Transverse colon (tissue), 4 donors: Measurements from ENCODE around the gene GRK4. TPM values are rescaled to one million over a fixed set of nuclear protein-coding genes. Genes with fewer than 3 reads are reported as not detected.

ENCODE experiments used
- DNase-seq: peaks from one replicate; pipeline ENCODE4 v3.0.0-alpha.2; 2019
- H3K27ac ChIP-seq, 4 donors: fragments of 200-600 bp; sonication (generic); 2 replicates each; pipeline ENCODE4 v1.5.1; 2016 to 2018; ENCODE audit warnings: inconsistent platforms in 4 of 4
- H3K27me3 ChIP-seq: fragments of 200-600 bp; sonication (generic); 2 replicates; pipeline ENCODE4 v1.5.1; 2017; ENCODE audit warnings: inconsistent platforms
- H3K36me3 ChIP-seq, 4 donors: fragments of 200-600 bp; sonication (generic); 2 replicates each; pipeline ENCODE4 v1.5.1; 2017 to 2019; ENCODE audit warnings: inconsistent platforms in 4 of 4
- H3K4me1 ChIP-seq, 4 donors: fragments of 200-600 bp; sonication (generic); 2 replicates each; pipeline ENCODE4 v1.5.1; 2017 to 2020; ENCODE audit warnings: inconsistent platforms in 4 of 4
- H3K4me3 ChIP-seq, 4 donors: fragments of 200-600 bp; sonication (generic); 1 replicate in 1 of 4; 2 replicates in 3 of 4; pipeline versions ENCODE4 v1.5.1 to v1.6.1; 2017 to 2019; ENCODE audit warnings: inconsistent platforms in 4 of 4
- H3K9me3 ChIP-seq, 2 donors: fragments of 200-600 bp; sonication (generic); 2 replicates each; pipeline ENCODE4 v1.5.1; 2017 to 2019; ENCODE audit warnings: inconsistent platforms in 2 of 2
- EP300 ChIP-seq: sonication (generic); formaldehyde crosslinking; IDR thresholded peaks from one replicate; pipeline ENCODE4 v1.6.1; 2017; ENCODE audit warnings: antibody characterized with exemption, low read depth
- POLR2A ChIP-seq: fragments of 450-650 bp; IDR thresholded peaks from one replicate; pipeline ENCODE4 v1.6.1; 2016; ENCODE audit warnings: antibody characterized with exemption, mild to moderate bottlenecking, moderate library complexity
- POLR2AphosphoS5 ChIP-seq, 3 donors: sonication (generic); formaldehyde crosslinking; IDR thresholded peaks; one replicate each; pipeline ENCODE4 v1.6.1; 2016; ENCODE audit warnings: antibody characterized with exemption in 3 of 3
- WGBS, 2 donors: methylation state at CpG; one replicate each; pipeline ENCODE4 v1.1.5; 2018; ENCODE audit warnings: low coverage in 1 of 2; 5-methylcytosine and 5-hydroxymethylcytosine counted together
- in situ Hi-C, 4 donors: fragments of 200-750 bp; cut with MboI; loops; one replicate each; pipeline versions ENCODE4 v1.15.0 to v1.15.1; 2017; ENCODE audit warnings: low sequenced_read_pairs in 3 of 4, low pct_ligation_motif_present in 1 of 4, low pct_unique_long_range_greater_than_20kb in 1 of 4
- intact Hi-C: fragments of 100-400 bp; cut with DNase I; formaldehyde crosslinking; loops from one replicate; pipeline ENCODE4 v1.15.1; 2023; ENCODE audit warnings: low total_unique reads
- total RNA-seq, 4 donors: library from RNA; depleted of rRNA; stranded (reverse); fragments of >200 nt; gene quantifications; one replicate each; pipeline ENCODE4 v1.1.0, GENCODE V29; 2016
- TF ChIP-seq, protein P1 (sequence below), 5 experiments: fragments of 200-600 bp in 3 of 5; fragments of 450-650 bp in 2 of 5; sonication (generic) in 3 of 5; IDR thresholded peaks; 1 replicate in 2 of 5; 2 replicates in 3 of 5; pipeline ENCODE4 v1.5.1; 2016 to 2017; ENCODE audit warnings: antibody characterized with exemption in 5 of 5, inconsistent platforms in 3 of 5, mild to moderate bottlenecking in 2 of 5, moderate library complexity in 1 of 5

The GRK4 gene
- total RNA-seq, 4 donors from 2014 or later = 2.5 to 7.9 (median 4.1) TPM

DNA sequence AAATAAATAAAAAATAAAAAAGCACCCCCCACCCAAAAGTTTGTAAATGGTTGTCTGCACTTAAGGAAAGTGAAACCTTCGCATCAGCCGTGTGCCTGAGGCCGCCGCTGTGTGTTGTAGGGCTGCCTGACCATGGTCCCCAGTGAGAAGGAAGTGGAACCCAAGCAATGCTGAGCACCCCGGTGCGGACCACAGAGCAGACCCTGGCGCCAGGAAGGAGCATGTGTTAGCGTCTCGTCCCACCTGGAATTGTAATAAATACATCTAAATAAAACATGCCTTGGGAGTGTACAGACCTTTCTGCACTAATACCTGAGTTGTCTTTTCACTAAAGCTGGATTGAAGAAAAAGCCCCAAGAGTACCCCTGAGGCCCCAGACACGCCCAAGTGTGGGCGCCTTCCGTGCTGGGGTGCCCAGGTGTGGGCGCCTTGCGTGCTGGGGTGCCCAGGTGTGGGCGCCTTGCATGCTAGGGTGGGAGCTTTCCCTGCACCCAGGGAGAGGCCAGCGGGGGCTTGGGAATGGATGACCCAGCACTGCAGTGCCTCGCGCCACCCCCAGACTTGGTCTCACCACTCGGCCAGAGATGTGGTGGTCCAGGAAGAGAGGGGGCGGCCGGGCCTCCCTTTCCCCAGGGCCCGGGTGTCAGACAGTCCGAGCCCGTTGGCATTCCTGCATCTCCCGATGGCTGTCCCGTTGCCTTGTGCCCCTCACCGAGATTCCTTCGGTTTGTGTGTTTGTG lies 77.3 kb downstream of the GRK4 start:
- peak overlapping the region in 3 of 4 donors; percentile 44 to 76 (median 53) for H3K27ac ChIP-seq
- no peak for DNase-seq
- H3K27me3 ChIP-seq = no peaks in the 10 kb centered on the region
- H3K9me3 ChIP-seq = no peaks in the 10 kb centered on the region
- no peak for TF ChIP-seq EP300
- no peak for TF ChIP-seq POLR2AphosphoS5 (IDR thresholded peaks at IDR 0.05)
- TF ChIP-seq POLR2A = no peak
- TF ChIP-seq, protein P1, sequence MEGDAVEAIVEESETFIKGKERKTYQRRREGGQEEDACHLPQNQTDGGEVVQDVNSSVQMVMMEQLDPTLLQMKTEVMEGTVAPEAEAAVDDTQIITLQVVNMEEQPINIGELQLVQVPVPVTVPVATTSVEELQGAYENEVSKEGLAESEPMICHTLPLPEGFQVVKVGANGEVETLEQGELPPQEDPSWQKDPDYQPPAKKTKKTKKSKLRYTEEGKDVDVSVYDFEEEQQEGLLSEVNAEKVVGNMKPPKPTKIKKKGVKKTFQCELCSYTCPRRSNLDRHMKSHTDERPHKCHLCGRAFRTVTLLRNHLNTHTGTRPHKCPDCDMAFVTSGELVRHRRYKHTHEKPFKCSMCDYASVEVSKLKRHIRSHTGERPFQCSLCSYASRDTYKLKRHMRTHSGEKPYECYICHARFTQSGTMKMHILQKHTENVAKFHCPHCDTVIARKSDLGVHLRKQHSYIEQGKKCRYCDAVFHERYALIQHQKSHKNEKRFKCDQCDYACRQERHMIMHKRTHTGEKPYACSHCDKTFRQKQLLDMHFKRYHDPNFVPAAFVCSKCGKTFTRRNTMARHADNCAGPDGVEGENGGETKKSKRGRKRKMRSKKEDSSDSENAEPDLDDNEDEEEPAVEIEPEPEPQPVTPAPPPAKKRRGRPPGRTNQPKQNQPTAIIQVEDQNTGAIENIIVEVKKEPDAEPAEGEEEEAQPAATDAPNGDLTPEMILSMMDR (IDR thresholded peaks at IDR 0.05) = no peak
- intact Hi-C loops (loop anchor here (10.0 kb wide), 1 partner anchor 276 kb away; no protein-coding TSS in a partner anchor), in situ Hi-C loops (no loop called here)
- 74 to 81% methylated on average over 5 to 28 of the region's 28 CpGs for WGBS, 2 donors
- peaks cover 0 to 41% (median 17%) of the 10 kb centered on the region in 4 donors for H3K4me1 ChIP-seq
- H3K36me3 ChIP-seq = no peaks in the 10 kb centered on the region
- peak overlapping the region in 2 of 4 donors; percentile 34 to 50 for H3K4me3 ChIP-seq

DNA sequence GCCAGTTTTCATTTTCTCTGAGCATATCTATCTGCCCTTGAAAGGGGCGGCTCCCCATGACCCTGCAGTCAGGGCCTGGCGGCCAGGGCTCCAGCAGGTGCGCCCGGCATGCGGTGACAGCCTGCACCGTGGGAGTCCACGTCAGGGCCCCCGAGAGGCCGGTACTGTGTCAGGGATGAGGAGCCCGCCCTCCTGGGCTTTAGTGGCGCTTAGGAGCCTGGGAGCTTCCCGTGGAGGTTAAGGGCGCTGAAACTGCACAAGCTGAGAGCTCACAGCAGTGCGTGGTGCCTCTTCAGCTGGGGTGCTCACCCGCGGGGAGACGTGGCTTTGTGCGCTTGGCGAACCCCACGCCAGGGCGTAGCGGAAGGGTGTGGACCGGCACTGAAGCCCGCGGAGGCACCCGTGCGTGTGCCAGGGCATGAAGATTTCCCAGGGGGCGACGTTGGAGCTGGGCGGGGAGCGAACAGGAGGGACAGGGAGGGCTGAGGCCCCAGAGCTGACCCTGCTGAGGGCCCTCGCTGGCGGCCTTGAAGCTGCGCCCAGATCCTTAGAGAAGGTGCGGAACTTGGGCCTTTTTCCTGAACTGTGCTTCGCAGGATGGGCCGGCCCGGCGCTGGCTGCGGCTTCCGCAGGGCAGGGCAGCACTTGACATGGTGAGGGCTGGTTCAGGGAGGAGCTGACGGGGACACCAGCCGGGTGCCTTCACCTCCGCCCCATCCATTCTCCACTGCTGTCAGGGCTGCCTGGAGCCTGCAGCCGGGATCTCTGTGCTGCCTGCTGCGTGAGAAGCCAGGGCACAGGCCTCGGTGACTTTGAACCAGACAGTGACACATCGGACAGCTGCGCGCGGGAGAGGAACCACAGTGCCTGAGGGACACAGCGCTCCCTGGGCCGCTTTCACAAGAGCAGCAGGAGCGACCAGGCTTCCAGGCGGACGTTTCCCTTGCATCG lies 78.1 kb downstream of the GRK4 start:
- H3K4me3 ChIP-seq = peak overlapping the region; percentile 29 to 50 (median 36)
- in situ Hi-C loops = no loop called here
- no peak for TF ChIP-seq EP300
- peak in 2 of 3 donors; percentile 19 to 37 for TF ChIP-seq POLR2AphosphoS5 (IDR thresholded peaks at IDR 0.05)
- TF ChIP-seq, protein P1 (IDR thresholded peaks at IDR 0.05) = no peak
- peak; percentile 35 for TF ChIP-seq POLR2A

DNA sequence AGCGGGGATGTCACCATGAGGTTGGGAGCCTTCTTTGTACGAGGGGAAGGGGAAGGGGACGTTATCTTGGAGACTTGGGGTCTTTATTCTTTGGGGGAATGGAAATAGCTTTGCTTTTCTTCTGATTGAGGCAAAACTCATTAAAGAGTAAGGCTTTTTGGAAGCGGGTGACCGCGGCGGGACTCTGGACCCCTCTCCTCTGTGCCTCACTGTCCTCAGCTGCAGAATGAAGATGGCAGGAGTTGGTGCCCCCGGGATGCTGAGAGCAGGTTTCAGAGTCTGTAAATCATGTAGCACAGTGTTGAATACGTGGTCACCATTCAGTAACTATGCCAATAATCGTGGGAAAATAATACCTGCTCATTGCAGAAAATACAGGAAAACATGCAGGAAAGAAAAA lies 78.9 kb downstream of the GRK4 start:
- H3K27ac ChIP-seq = peak overlapping the region in 3 of 4 donors; percentile 44 to 76 (median 53)
- no peaks in the 10 kb centered on the region for H3K9me3 ChIP-seq
- no peaks in the 10 kb centered on the region for H3K27me3 ChIP-seq
- H3K4me1 ChIP-seq = peaks cover 0 to 42% (median 18%) of the 10 kb centered on the region in 4 donors
- DNase-seq = no peak
- intact Hi-C loops (loop anchor here (10.0 kb wide), 1 partner anchor 277 kb away; no protein-coding TSS in a partner anchor), in situ Hi-C loops (no loop called here)
- TF ChIP-seq POLR2AphosphoS5 (IDR thresholded peaks at IDR 0.05) (no peak), POLR2A (no peak), EP300 (no peak)
- TF ChIP-seq, protein P1 (IDR thresholded peaks at IDR 0.05) = no peak
- WGBS, 2 donors = 69 to 73% methylated on average over 2 to 10 of the region's 10 CpGs
- H3K4me3 ChIP-seq = peak overlapping the region in 3 of 4 donors; percentile 34 to 50 (median 39)
- no peaks in the 10 kb centered on the region for H3K36me3 ChIP-seq

More for the DNA sequence above, 78.1 kb downstream of the GRK4 start:
- DNase-seq = peak; percentile 58
- Histone ChIP-seq H3K9me3 (no peaks in the 10 kb centered on the region), H3K4me1 (peaks cover 0 to 41% (median 17%) of the 10 kb centered on the region in 4 donors), H3K27ac (peak overlapping the region; percentile 44 to 76 (median 54)), H3K27me3 (no peaks in the 10 kb centered on the region), H3K36me3 (no peaks in the 10 kb centered on the region)
- WGBS, 2 donors = 44% methylated on average over 57 of the region's 57 CpGs; no CpG with 5 or more reads in 1 of the 2 donors
- intact Hi-C loops = loop anchor here (10.0 kb wide), 1 partner anchor 277 kb away; no protein-coding TSS in a partner anchor
